H9 (cell line): ENCODE data around the gene CHST1. TPM values are rescaled to one million over a fixed set of nuclear protein-coding genes. Genes with fewer than 3 reads are reported as not detected.

Source experiments
- DNase-seq: peaks from one replicate; pipeline ENCODE4 v3.0.0-alpha.2; 2017
- H2AFZ ChIP-seq: one replicate; pipeline ENCODE4 v1.6.1; 2013; ENCODE audit warnings: mild to moderate bottlenecking, low read length, control low read depth, moderate library complexity
- H2AK5ac ChIP-seq: 2 replicates; pipeline ENCODE4 v1.6.1; 2013; ENCODE audit warnings: low read length, control low read depth, mixed read lengths; ENCODE audit not compliant: insufficient read length
- H2BK120ac ChIP-seq: one replicate; pipeline ENCODE4 v1.6.1; 2013; ENCODE audit warnings: low read depth, mild to moderate bottlenecking, low read length, control low read depth, inconsistent platforms; ENCODE audit not compliant: poor library complexity, severe bottlenecking
- H2BK12ac ChIP-seq: 2 replicates; pipeline ENCODE4 v1.6.1; 2013; ENCODE audit warnings: low read length, control low read depth, mixed read lengths, low read depth; ENCODE audit not compliant: insufficient read length
- H2BK15ac ChIP-seq: 2 replicates; pipeline ENCODE4 v1.6.1; 2013; ENCODE audit warnings: low read depth, low read length, control low read depth
- H2BK20ac ChIP-seq: one replicate; pipeline ENCODE4 v1.6.1; 2013; ENCODE audit warnings: low read depth, mild to moderate bottlenecking, low read length, control low read depth, inconsistent platforms; ENCODE audit not compliant: poor library complexity, severe bottlenecking
- H2BK5ac ChIP-seq: 2 replicates; pipeline ENCODE4 v1.6.1; 2013; ENCODE audit warnings: low read length, control low read depth, mixed read lengths; ENCODE audit not compliant: insufficient read length
- H3K14ac ChIP-seq: 2 replicates; pipeline ENCODE4 v1.6.1; 2013; ENCODE audit warnings: low read length, control low read depth; ENCODE audit not compliant: insufficient read depth
- H3K18ac ChIP-seq: 2 replicates; pipeline ENCODE4 v1.6.1; 2013; ENCODE audit warnings: low read depth, mild to moderate bottlenecking, mixed read lengths, low read length, control low read depth; ENCODE audit not compliant: insufficient read length
- H3K23ac ChIP-seq: 2 replicates; pipeline ENCODE4 v1.6.1; 2013; ENCODE audit warnings: low read length, control low read depth, mixed read lengths, low read depth; ENCODE audit not compliant: insufficient read length
- H3K23me2 ChIP-seq: 2 replicates; pipeline ENCODE4 v1.6.1; 2013; ENCODE audit warnings: low read depth, mild to moderate bottlenecking, mixed read lengths, low read length, control low read depth; ENCODE audit not compliant: insufficient read length, poor library complexity, severe bottlenecking
- H3K27ac ChIP-seq: 2 replicates; pipeline ENCODE4 v1.5.1; 2013; ENCODE audit warnings: low read length, control low read depth, mixed read lengths, low read depth; ENCODE audit not compliant: insufficient read length
- H3K27me3 ChIP-seq: 2 replicates; pipeline ENCODE4 v1.6.1; 2013; ENCODE audit warnings: low read length, control low read depth, inconsistent platforms; ENCODE audit not compliant: insufficient read depth
- H3K4ac ChIP-seq: 2 replicates; pipeline ENCODE4 v1.6.1; 2013; ENCODE audit warnings: low read depth, mild to moderate bottlenecking, control low read depth, inconsistent platforms, low read length, moderate library complexity
- H3K4me1 ChIP-seq: 2 replicates; pipeline ENCODE4 v1.6.1; 2013; ENCODE audit warnings: low read length, control low read depth, inconsistent platforms; ENCODE audit not compliant: insufficient read depth
- H3K4me2 ChIP-seq: 2 replicates; pipeline ENCODE4 v1.6.1; 2013; ENCODE audit warnings: low read length, control low read depth, mixed read lengths; ENCODE audit not compliant: insufficient read length, insufficient read depth
- H3K56ac ChIP-seq: 2 replicates; pipeline ENCODE4 v1.6.1; 2013; ENCODE audit warnings: low read depth, mild to moderate bottlenecking, mixed read lengths, low read length, control low read depth; ENCODE audit not compliant: insufficient read length
- H3K79me1 ChIP-seq: 2 replicates; pipeline ENCODE4 v1.6.1; 2013; ENCODE audit warnings: low read depth, mild to moderate bottlenecking, moderate library complexity, low read length, control low read depth, inconsistent platforms; ENCODE audit not compliant: insufficient read depth, poor library complexity, severe bottlenecking
- H3K79me2 ChIP-seq: 2 replicates; pipeline ENCODE4 v1.6.1; 2013; ENCODE audit warnings: low read length, control low read depth, inconsistent platforms; ENCODE audit not compliant: insufficient read depth
- H3K9ac ChIP-seq: 2 replicates; pipeline ENCODE4 v1.6.1; 2013; ENCODE audit warnings: low read length, control low read depth, mixed read lengths; ENCODE audit not compliant: insufficient read length; ENCODE audit errors: extremely low read depth
- H3K9me3 ChIP-seq: one replicate; pipeline ENCODE4 v1.6.1; 2013; ENCODE audit warnings: low read depth, low read length, inconsistent platforms; ENCODE audit not compliant: control insufficient read depth
- H3T11ph ChIP-seq: one replicate; pipeline ENCODE4 v1.6.1; 2013; ENCODE audit warnings: mild to moderate bottlenecking, low read length, control low read depth, inconsistent platforms
- H4K20me1 ChIP-seq: one replicate; pipeline ENCODE4 v1.6.1; 2013; ENCODE audit not compliant: control insufficient read depth, insufficient read length, insufficient read depth
- H4K5ac ChIP-seq: 2 replicates; pipeline ENCODE4 v1.6.1; 2013; ENCODE audit warnings: low read depth, mild to moderate bottlenecking, mixed read lengths, low read length, control low read depth; ENCODE audit not compliant: insufficient read length
- H4K8ac ChIP-seq: replicated peaks from 2 replicates; pipeline ENCODE4 v1.6.1; 2013; ENCODE audit warnings: low read length, control low read depth, mixed read lengths, low read depth; ENCODE audit not compliant: insufficient read length
- H4K91ac ChIP-seq: 2 replicates; pipeline ENCODE4 v1.6.1; 2013; ENCODE audit warnings: low read depth, mild to moderate bottlenecking, moderate library complexity, mixed read lengths, low read length, control low read depth; ENCODE audit not compliant: insufficient read length
- H3K27ac Mint-ChIP-seq, 3 experiments: 2 replicates in 2 of 3; 3 replicates in 1 of 3; pipeline ENCODE4 v1.8.0; 2020 to 2021; ENCODE audit warnings: mixed read lengths in 3 of 3, mild to moderate bottlenecking in 1 of 3, moderate library complexity in 1 of 3
- H3K27me3 Mint-ChIP-seq: 2 replicates; pipeline ENCODE4 v1.8.0; 2021; ENCODE audit warnings: low read depth, mild to moderate bottlenecking, moderate library complexity, mixed read lengths
- H3K36me3 Mint-ChIP-seq, 3 experiments: 2 replicates in 2 of 3; 3 replicates in 1 of 3; pipeline ENCODE4 v1.8.0; 2020 to 2021; ENCODE audit warnings: low read depth in 3 of 3, mixed read lengths in 3 of 3; ENCODE audit not compliant: insufficient read depth in 1 of 3
- H3K4me1 Mint-ChIP-seq, 2 experiments: 2 replicates each; pipeline ENCODE4 v1.8.0; 2020; ENCODE audit warnings: mixed read lengths in 2 of 2
- H3K4me3 Mint-ChIP-seq, 2 experiments: 2 replicates in 1 of 2; 3 replicates in 1 of 2; pipeline ENCODE4 v1.8.0; 2020 to 2021; ENCODE audit warnings: mild to moderate bottlenecking in 2 of 2, mixed read lengths in 2 of 2, moderate library complexity in 1 of 2
- H3K9me3 Mint-ChIP-seq, 2 experiments: 2 replicates in 1 of 2; 3 replicates in 1 of 2; pipeline ENCODE4 v1.8.0; 2020; ENCODE audit warnings: mild to moderate bottlenecking in 2 of 2, mixed read lengths in 2 of 2, moderate library complexity in 1 of 2
- CTCF ChIP-seq: fragments of 200-600 bp; sonication (generic); conservative IDR thresholded peaks from 3 replicates; pipeline ENCODE4 v1.8.0; 2021; ENCODE audit warnings: antibody characterized with exemption, mild to moderate bottlenecking
- WGBS: extraction: QIAGEN DNeasy Blood & Tissue Kit; methylation state at CpG from one replicate; pipeline ENCODE4 v1.1.7; 2013; ENCODE audit warnings: missing lambda C conversion rate, low lambda C conversion rate, mixed read lengths; ENCODE audit not compliant: insufficient read length; ENCODE audit errors: extremely low coverage; 5-methylcytosine and 5-hydroxymethylcytosine counted together
- total RNA-seq: library from RNA; stranded (reverse); gene quantifications from 2 replicates; pipeline ENCODE4 v1.2.1, GENCODE V29; 2021

CHST1 gene
- total RNA-seq, 1 experiment from 2014 or later = 0.57 TPM

- Histone ChIP-seq H3K4ac (no peak overlapping the region), H4K20me1 (no peaks in the 10 kb centered on the region), H2BK5ac (no peak overlapping the region), H3K9ac (no peak overlapping the region), H3K23ac (no peak overlapping the region), H3K14ac (no peak overlapping the region), H3K4me1 (no peaks in the 10 kb centered on the region), H3K27ac (no peak overlapping the region), H3K23me2 (no peaks in the 10 kb centered on the region), H2BK120ac (no peak overlapping the region), H3K79me2 (no peaks in the 10 kb centered on the region), H3K56ac (no peak overlapping the region), H3K9me3 (no peaks in the 10 kb centered on the region), H4K5ac (no peak overlapping the region), H4K8ac (no peak overlapping the region), H2BK12ac (no peak overlapping the region), H3K27me3 (no peaks in the 10 kb centered on the region), H3K79me1 (no peaks in the 10 kb centered on the region), H2BK15ac (no peak overlapping the region), H3K18ac (no peak overlapping the region), H3K4me2 (no peak overlapping the region), H4K91ac (no peak overlapping the region), H3T11ph (no peak overlapping the region), H2AFZ (no peak overlapping the region), H2BK20ac (no peak overlapping the region), H2AK5ac (no peak overlapping the region)
- H3K27me3 Mint-ChIP-seq = peaks cover 15% of the 10 kb centered on the region
- no peak overlapping the region; a peak in 1 of 7 replicates for H3K27ac Mint-ChIP-seq
- peaks cover 0 to 2% (median 2%) of the 10 kb centered on the region in 3 experiments; a peak in 2 of 7 replicates for H3K36me3 Mint-ChIP-seq
- H3K4me3 Mint-ChIP-seq = no peak overlapping the region
- TF ChIP-seq CTCF = no peak
- no CpG with 5 or more reads among the region's 1 CpG for WGBS
- DNase-seq = no peak
- H3K9me3 Mint-ChIP-seq = peaks cover 2 to 9% of the 10 kb centered on the region in 2 experiments; a peak in 3 of 5 replicates
- peaks cover 12 to 15% of the 10 kb centered on the region in 2 experiments for H3K4me1 Mint-ChIP-seq
Observed at GRCh38 chr11:45621588-45621987, 43.8 kb downstream of the CHST1 start.
